Peyer's patch (tissue), 4 donors: ENCODE measurements around the gene POU2F2.

Experiments
- CTCF ChIP-seq, 6 experiments: fragments of 450-650 bp in 4 of 6; fragments of 200-600 bp in 2 of 6; sonication (generic) in 1 of 6; IDR thresholded peaks; one replicate each; pipeline ENCODE4 v1.5.1; 2017 to 2019; ENCODE audit warnings: antibody characterized with exemption in 6 of 6, mild to moderate bottlenecking in 3 of 6, moderate library complexity in 1 of 6
- POLR2A ChIP-seq, 2 donors: fragments of 450-650 bp; IDR thresholded peaks; one replicate each; pipeline ENCODE4 v1.5.1; 2017; ENCODE audit warnings: antibody characterized with exemption in 2 of 2, mild to moderate bottlenecking in 2 of 2, moderate library complexity in 2 of 2

- no peak for TF ChIP-seq CTCF (IDR thresholded peaks at IDR 0.05)
- TF ChIP-seq POLR2A (IDR thresholded peaks at IDR 0.05), result no peak
Observed at GRCh38 chr19:42054205-42054604, 78.0 kb downstream of the POU2F2 start.
